SJCRH30 (cell line): Measurements from ENCODE around the gene MTHFR. TPM values are rescaled to one million over a fixed set of nuclear protein-coding genes. Genes with fewer than 3 reads are reported as not detected.
A peak's percentile ranks its signal among the peaks of the same experiment; 100 is the strongest.

ENCODE experiments used
- DNase-seq, 2 experiments: peaks; one replicate each; pipeline ENCODE4 v3.0.0-alpha.2; 2015 to 2020
- H3K27ac ChIP-seq: fragments of 250-450 bp; sonication (Bioruptor Pico); 2 replicates; pipeline ENCODE4 v1.5.1; 2020; ENCODE audit warnings: mild to moderate bottlenecking, moderate library complexity
- H3K27me3 ChIP-seq: fragments of 250-450 bp; sonication (Bioruptor Pico); 2 replicates; pipeline ENCODE4 v1.5.1; 2020; ENCODE audit warnings: mild to moderate bottlenecking, moderate library complexity
- H3K36me3 ChIP-seq: fragments of 250-450 bp; sonication (Bioruptor Pico); 2 replicates; pipeline ENCODE4 v1.5.1; 2020; ENCODE audit warnings: mild to moderate bottlenecking, moderate library complexity
- H3K4me1 ChIP-seq: fragments of 250-450 bp; sonication (Bioruptor Pico); 2 replicates; pipeline ENCODE4 v1.5.1; 2020; ENCODE audit warnings: mild to moderate bottlenecking, moderate library complexity
- H3K4me3 ChIP-seq: fragments of 250-450 bp; sonication (Bioruptor Pico); 2 replicates; pipeline ENCODE4 v1.5.1; 2020; ENCODE audit warnings: mild to moderate bottlenecking, moderate library complexity
- H3K9me3 ChIP-seq: fragments of 250-450 bp; sonication (Bioruptor Pico); replicated peaks from 2 replicates; pipeline ENCODE4 v1.5.1; 2020; ENCODE audit warnings: mild to moderate bottlenecking, moderate library complexity
- total RNA-seq: library from RNA; depleted of rRNA; stranded (reverse); fragments of >200 nt; shearing (Covaris generic); gene quantifications from 2 replicates; pipeline ENCODE4 v1.2.3, GENCODE V29; 2014; rRNA removed

MTHFR gene
- total RNA-seq, 1 experiment from 2014 or later: 10.1 TPM

- Histone ChIP-seq H3K27ac (peak within 1 kb of the TSS; percentile 21; the same call in 1 of the 2 replicates), H3K27me3 (no peaks in the 10 kb centered on the region), H3K4me3 (peak within 1 kb of the TSS; percentile 74), H3K9me3 (no peaks in the 10 kb centered on the region), H3K4me1 (peaks cover 10% of the 10 kb centered on the region), H3K36me3 (no peaks in the 10 kb centered on the region)
- peak; percentile 95 for DNase-seq
Observed at GRCh38 chr1:11735854-11736745, 69.7 kb downstream of the MTHFR start, which contains the start of gene AGTRAP. Gene AGTRAP (plus strand): TSS chr1:11736136. CDS start chr1:11736209, 73 bp downstream.

Other genes starting within 250 kb of the MTHFR start
- not detected in 2 replicates for gene FBXO2, start 151.5 kb downstream of the MTHFR start, total RNA-seq
- gene FBXO44, start 151.1 kb downstream of the MTHFR start, total RNA-seq: not detected in 2 replicates
- gene FBXO6, start 141.8 kb downstream of the MTHFR start, total RNA-seq: not detected in 2 replicates
- 172 and 174 TPM in 2 replicates for gene MAD2L2, start 124.8 kb downstream of the MTHFR start, total RNA-seq
- 7.1 and 8.0 TPM in 2 replicates for gene DRAXIN, start 114.3 kb downstream of the MTHFR start, total RNA-seq
- gene AGTRAP, start 69.8 kb downstream of the MTHFR start, total RNA-seq: 13.0 and 16.5 TPM in 2 replicates
- not detected in 2 replicates for gene C1orf167, start 43.8 kb downstream of the MTHFR start, total RNA-seq
- gene CLCN6, start 227 bp upstream of the MTHFR start, total RNA-seq: 10.7 and 14.2 TPM in 2 replicates
- gene NPPA, start 41.8 kb upstream of the MTHFR start, total RNA-seq: 0.61 and 1.3 TPM in 2 replicates
- gene NPPB, start 53.0 kb upstream of the MTHFR start, total RNA-seq: 0.67 and 0.89 TPM in 2 replicates
- 62.8 and 64.0 TPM in 2 replicates for gene KIAA2013, start 120.5 kb upstream of the MTHFR start, total RNA-seq
- gene PLOD1, start 128.8 kb upstream of the MTHFR start, total RNA-seq: 138 and 142 TPM in 2 replicates
- gene MFN2, start 174.5 kb upstream of the MTHFR start, total RNA-seq: 92.5 and 94.0 TPM in 2 replicates
- gene MIIP, start 213.5 kb upstream of the MTHFR start, total RNA-seq: 30.3 and 33.2 TPM in 2 replicates